GM18951 (cell line): ENCODE data around the gene ALKAL2.

Source experiments
- POLR2A ChIP-seq: IDR thresholded peaks from 4 replicates; pipeline ENCODE4 v1.6.1; 2011; ENCODE audit warnings: mild to moderate bottlenecking; ENCODE audit not compliant: insufficient read length, insufficient read depth; ENCODE audit errors: extremely low read depth
- in situ Hi-C: fragments of 300-500 bp; cut with MboI; formaldehyde crosslinking; loops from one replicate; pipeline ENCODE4 v1.12.0; 2022; ENCODE audit warnings: low sequenced_read_pairs, mixed read lengths, inconsistent platforms; ENCODE audit not compliant: unreplicated experiment

The ALKAL2 gene

GRCh38 chr2:236993-237539 lies 50.8 kb downstream of the ALKAL2 start:
- in situ Hi-C loops, result no loop called here
- TF ChIP-seq POLR2A, result no peak

- TF ChIP-seq POLR2A, result no peak
- in situ Hi-C loops, result no loop called here
Measured at GRCh38 chr2:234421-234820, 53.5 kb downstream of the ALKAL2 start.

- TF ChIP-seq POLR2A, result no peak
- in situ Hi-C loops, result no loop called here
Measured at GRCh38 chr2:233030-233429, 54.9 kb downstream of the ALKAL2 start.

- in situ Hi-C loops, result no loop called here
- TF ChIP-seq POLR2A, result no peak
Measured at GRCh38 chr2:231521-232185, 56.2 kb downstream of the ALKAL2 start.
